ENCODE data around the gene MS4A6E. TPM values are rescaled to one million over a fixed set of nuclear protein-coding genes. Genes with fewer than 3 reads are reported as not detected.

MS4A6E gene
- total and polyA plus RNA-seq, 2 of the 8 experiments (the other 6 are each of a cell fraction or from before 2014, with no cell fraction given), result not detected

DNA sequence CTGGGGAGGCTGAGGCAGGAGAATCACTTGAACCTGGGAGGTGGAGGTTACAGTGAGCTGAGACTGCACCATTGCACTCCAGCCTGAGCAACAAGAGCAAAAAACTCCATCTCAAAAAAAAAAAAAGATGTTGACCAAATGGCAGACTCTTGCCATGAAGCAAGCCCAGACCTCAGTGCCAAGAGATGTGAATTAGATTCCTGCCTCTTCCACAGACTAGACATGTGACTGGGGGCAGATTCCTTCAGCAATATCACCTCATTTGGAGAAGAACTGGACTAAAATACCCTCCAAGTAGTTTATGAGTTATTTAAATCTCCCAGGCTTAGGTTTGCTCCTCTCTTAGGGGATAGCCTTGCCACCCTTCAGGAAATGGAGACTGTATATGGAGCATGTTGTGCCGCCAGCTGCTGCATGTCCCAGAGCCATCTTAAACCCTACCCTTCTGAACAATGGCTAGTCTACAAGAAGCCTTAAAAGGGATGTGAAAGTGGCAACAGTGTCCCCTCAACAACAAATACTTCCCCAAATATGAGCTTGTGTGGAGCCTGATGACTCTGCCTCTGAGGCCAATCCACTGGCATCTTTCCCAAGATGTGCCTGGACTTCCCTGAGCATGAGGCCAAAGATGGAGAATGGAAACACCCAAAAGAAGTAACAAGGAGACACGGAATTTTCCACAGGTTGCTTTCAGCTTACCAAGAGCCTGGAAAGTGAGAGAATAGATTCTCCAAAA is 50.5 kb downstream of the MS4A6E start (continued):
- TF ChIP-seq EZH2 (IDR thresholded peaks at IDR 0.05; ENCODE audit: low read depth, low read length, severe bottlenecking) (no peak), CHD2 (IDR thresholded peaks at IDR 0.05; ENCODE audit: low read length) (no peak), MAFK (IDR thresholded peaks at IDR 0.05; ENCODE audit: low read depth, low read length) (no peak)
- TF ChIP-seq, protein P1, sequence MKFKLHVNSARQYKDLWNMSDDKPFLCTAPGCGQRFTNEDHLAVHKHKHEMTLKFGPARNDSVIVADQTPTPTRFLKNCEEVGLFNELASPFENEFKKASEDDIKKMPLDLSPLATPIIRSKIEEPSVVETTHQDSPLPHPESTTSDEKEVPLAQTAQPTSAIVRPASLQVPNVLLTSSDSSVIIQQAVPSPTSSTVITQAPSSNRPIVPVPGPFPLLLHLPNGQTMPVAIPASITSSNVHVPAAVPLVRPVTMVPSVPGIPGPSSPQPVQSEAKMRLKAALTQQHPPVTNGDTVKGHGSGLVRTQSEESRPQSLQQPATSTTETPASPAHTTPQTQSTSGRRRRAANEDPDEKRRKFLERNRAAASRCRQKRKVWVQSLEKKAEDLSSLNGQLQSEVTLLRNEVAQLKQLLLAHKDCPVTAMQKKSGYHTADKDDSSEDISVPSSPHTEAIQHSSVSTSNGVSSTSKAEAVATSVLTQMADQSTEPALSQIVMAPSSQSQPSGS (IDR thresholded peaks at IDR 0.05; ENCODE audit: low read length), result no peak
- TF ChIP-seq, protein P2, sequence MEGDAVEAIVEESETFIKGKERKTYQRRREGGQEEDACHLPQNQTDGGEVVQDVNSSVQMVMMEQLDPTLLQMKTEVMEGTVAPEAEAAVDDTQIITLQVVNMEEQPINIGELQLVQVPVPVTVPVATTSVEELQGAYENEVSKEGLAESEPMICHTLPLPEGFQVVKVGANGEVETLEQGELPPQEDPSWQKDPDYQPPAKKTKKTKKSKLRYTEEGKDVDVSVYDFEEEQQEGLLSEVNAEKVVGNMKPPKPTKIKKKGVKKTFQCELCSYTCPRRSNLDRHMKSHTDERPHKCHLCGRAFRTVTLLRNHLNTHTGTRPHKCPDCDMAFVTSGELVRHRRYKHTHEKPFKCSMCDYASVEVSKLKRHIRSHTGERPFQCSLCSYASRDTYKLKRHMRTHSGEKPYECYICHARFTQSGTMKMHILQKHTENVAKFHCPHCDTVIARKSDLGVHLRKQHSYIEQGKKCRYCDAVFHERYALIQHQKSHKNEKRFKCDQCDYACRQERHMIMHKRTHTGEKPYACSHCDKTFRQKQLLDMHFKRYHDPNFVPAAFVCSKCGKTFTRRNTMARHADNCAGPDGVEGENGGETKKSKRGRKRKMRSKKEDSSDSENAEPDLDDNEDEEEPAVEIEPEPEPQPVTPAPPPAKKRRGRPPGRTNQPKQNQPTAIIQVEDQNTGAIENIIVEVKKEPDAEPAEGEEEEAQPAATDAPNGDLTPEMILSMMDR (IDR thresholded peaks at IDR 0.05; ENCODE audit: control extremely low read depth in 1 of 3, insufficient read depth in 1 of 3, low read depth in 1 of 3, low read length in 3 of 3), result no peak

All from H1 (cell line).